Motor neuron (in vitro differentiated cells): ENCODE data around the gene CKAP2. TPM values are rescaled to one million over a fixed set of nuclear protein-coding genes. Genes with fewer than 3 reads are reported as not detected.
"Not testable (repeated sequence)": the region's sequence is repeated elsewhere in the genome, so short reads cannot be mapped to it uniquely, and the experiment has no call there.

Experiments used
- ATAC-seq, 8 experiments: fragments of 200-7000 bp; cut with Tn5 transposase; replicated peaks in 6 of 8; 2 replicates each; pipeline ENCODE4 v1.8.0; 2021; ENCODE audit warnings: mild to moderate bottlenecking in 8 of 8, moderate library complexity in 8 of 8
- H3K27ac ChIP-seq, 2 donors: fragments of 250-450 bp; sonication (Bioruptor Pico); 2 replicates each; pipeline ENCODE4 v1.9.0; 2021; ENCODE audit warnings: antibody characterized with exemption in 2 of 2, mild to moderate bottlenecking in 2 of 2, moderate library complexity in 1 of 2
- H3K4me1 ChIP-seq, 2 donors: fragments of 250-450 bp; sonication (Bioruptor Pico); replicated peaks in 1 of 2; 2 replicates each; pipeline ENCODE4 v1.6.1; 2021; ENCODE audit warnings: antibody characterized with exemption in 2 of 2, mild to moderate bottlenecking in 2 of 2, moderate library complexity in 1 of 2
- H3K4me3 ChIP-seq, 5 donors: fragments of 250-450 bp; sonication (Bioruptor Pico); 2 replicates each; pipeline ENCODE4 v1.9.0; 2021; ENCODE audit warnings: antibody characterized with exemption in 5 of 5, mild to moderate bottlenecking in 5 of 5, moderate library complexity in 4 of 5
- WGBS, 10 experiments: fragments of 450-650 bp; shearing (Covaris generic); methylation state at CpG; one replicate each; pipeline ENCODE4 v1.0.0; 2022; 5-methylcytosine and 5-hydroxymethylcytosine counted together
- in situ Hi-C, 9 experiments: fragments of 400-800 bp; cut with MboI; loops; one replicate each; pipeline ENCODE4 v1.15.0; 2021; ENCODE audit warnings: low sequenced_read_pairs in 9 of 9, low pct_unique_long_range_greater_than_20kb in 2 of 9; ENCODE audit not compliant: unreplicated experiment in 9 of 9
- total RNA-seq, 8 experiments: library from RNA; unstranded; fragments of 300-600 nt; gene quantifications; 2 replicates each; pipeline versions ENCODE4 v1.2.3 to v1.2.4, GENCODE V29; 2022

CKAP2 gene
- total RNA-seq, 8 experiments from 2014 or later = 12.9 to 87.3 (median 22.1) TPM

DNA sequence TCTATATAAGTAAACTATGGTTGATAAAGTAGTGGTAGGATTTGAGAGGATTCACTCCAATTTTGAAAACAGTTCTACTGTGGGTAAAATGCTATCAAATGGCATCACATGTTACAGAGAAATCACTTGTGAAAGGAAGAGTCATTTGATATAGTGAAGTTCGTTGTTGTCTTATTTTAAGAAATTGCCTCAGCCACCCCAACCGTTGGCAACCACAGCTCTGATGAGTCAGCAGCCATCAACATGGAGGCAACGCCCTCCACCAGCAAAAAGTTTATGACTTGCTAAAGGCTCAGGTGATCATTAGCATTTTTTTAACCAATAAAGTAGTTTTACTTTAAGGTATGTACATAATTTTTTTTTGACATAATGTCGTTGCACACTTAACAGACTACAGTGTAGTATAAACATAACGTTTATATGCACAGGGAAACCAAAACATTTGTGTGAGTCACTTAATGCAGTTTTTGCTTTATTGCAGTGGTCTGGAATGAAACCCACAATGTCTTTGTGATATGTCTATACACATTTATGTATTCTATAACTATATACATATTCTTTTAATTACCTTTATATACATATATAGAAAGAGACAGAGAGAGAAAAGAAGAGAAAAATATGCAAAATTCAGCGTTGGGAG is 58.8 kb downstream of the CKAP2 start:
- H3K4me1 ChIP-seq, H3K27ac ChIP-seq, H3K4me3 ChIP-seq, in situ Hi-C loops: not testable (repeated sequence)
- ATAC-seq = peak in 2 of 8 experiments; percentile 84 to 92
- 0 to 85% methylated on average over 1 to 2 of the region's 6 CpGs; no CpG with 5 or more reads in 8 of the 10 experiments for WGBS, 10 experiments

GRCh38 chr13:52523323-52523722 is 68.0 kb downstream of the CKAP2 start:
- no CpG with 5 or more reads among the region's 6 CpGs for WGBS, 10 experiments
- H3K4me1 ChIP-seq, H3K27ac ChIP-seq, H3K4me3 ChIP-seq, in situ Hi-C loops: not testable (repeated sequence)
- ATAC-seq = peak in 2 of 8 experiments; percentile 95 to 97

Other genes starting within 250 kb of the CKAP2 start
- gene THSD1, start 49.3 kb upstream of the CKAP2 start, total RNA-seq = 1 to 10 TPM in 4 of 8 experiments, under 1 TPM in 4; 0.40 to 3.2 (median 1.2) TPM
- 10 to 100 TPM; 22.3 to 61.9 (median 31.3) TPM for gene VPS36, start 4.8 kb upstream of the CKAP2 start, total RNA-seq
- gene HNRNPA1L2, start 187.0 kb downstream of the CKAP2 start, total RNA-seq = 10 to 100 TPM in 7 of 8 experiments, 1 to 10 TPM in 1; 8.1 to 28.4 (median 15.9) TPM
- gene SUGT1, start 197.4 kb downstream of the CKAP2 start, total RNA-seq = 10 to 100 TPM; 55.3 to 68.2 (median 62.3) TPM